Stimulated activated CD8-positive, alpha-beta memory T cell treated with anti-CD3 and anti-CD28 coated beads, Interleukin-15, amount 100 ng/mL, for 24 hours (primary cell): ENCODE results near the gene ERO1B.

Source experiments
- DNase-seq: peaks from one replicate; pipeline ENCODE4 v3.0.0-alpha.2; 2020; ENCODE audit warnings: low read depth

ERO1B gene

GRCh38 chr1:236297161-236297560, 15.4 kb upstream of the ERO1B start:
- DNase-seq: no peak

DNA sequence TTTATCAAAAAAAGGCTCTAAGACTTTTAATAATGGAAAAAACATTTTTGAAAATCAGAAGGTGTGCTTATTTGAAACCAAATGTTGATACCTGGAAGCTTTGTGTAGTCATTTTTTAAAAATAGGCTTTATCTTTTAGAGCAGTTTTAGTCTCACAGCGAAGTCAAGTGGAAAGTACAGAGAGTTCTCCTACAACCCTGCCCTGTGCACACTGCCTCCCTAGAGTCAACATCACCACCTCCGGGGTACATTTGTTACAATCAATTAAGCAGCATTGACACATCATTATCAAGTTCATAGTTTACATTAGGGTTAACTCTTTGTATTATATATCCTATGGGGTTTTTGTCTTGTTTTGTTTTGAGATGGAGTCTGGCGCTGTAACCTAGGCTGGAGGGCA, 10.7 kb upstream of the ERO1B start:
- no peak for DNase-seq

- no peak for DNase-seq
Measured at GRCh38 chr1:236289492-236290131, 7.9 kb upstream of the ERO1B start.

GRCh38 chr1:236288620-236288976, 6.8 kb upstream of the ERO1B start:
- DNase-seq: no peak

GRCh38 chr1:236287757-236288619, 6.2 kb upstream of the ERO1B start:
- no peak for DNase-seq

DNA sequence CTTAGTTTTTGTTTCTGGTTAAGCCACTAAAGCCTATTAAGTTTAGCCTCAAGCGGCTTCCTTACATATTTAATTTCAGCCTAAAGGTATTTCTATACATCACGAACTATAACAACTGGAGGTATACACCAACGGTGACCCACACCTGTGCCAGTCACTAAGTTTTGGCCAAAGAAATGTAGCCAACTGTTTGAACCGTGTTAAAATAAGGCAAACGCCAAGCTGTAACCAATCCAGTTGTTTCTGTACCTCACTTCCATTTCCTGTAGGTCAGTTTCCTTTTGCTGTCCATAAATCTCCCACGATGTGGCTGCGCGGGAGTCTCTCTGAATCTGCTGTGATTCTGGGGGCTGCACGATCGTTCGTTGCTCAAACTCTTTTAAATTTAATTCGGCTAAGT, 5.6 kb upstream of the ERO1B start:
- no peak for DNase-seq

- DNase-seq: no peak
Measured at GRCh38 chr1:236284291-236284721, 2.5 kb upstream of the ERO1B start.

DNA sequence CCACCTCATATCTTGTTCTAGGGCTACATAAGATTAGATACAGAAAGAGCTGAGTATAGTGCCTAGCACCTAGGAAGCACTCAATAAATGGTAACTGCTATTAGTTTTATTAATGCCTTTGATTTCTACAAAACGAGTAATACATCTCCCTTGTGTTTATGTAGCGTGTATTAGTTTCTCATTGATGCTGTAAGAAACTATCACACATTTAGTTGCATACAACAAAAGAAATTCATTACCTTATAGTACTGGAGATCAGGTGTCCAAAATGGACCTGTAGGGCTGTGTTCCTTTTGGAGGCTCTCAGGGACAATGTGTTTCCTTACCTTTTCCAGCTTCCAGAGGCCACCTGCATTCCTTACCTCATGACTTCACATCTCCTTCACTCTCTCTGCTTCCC, 961 bp upstream of the ERO1B start:
- no peak for DNase-seq

GRCh38 chr1:236282425-236282716, 613 bp upstream of the ERO1B start:
- no peak for DNase-seq

DNA sequence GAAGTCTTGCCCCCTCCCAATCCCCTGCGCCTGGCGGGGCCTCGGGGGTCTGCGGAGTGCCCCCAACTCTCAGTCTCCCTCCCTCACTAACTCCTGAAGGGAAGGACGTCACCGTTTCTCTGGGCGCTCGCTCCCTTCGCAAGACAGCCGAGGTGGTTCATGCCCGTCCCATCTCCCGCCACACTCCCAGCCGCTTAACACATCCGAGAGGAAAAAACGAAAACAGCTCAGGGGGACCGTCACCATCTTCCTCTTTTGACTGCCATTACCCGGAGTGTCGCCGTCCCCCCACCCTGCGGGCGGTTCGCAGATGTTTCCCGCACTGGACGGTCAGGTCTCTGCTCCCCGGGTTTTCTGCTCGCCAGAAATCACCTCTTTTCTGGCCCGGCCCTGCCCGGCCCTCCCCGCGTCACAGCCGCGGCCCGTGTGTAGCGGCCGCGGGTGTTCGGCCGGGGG, 532 bp downstream of the ERO1B start:
- DNase-seq: no peak

GRCh38 chr1:236280438-236281197, 1.1 kb downstream of the ERO1B start:
- no peak for DNase-seq

DNA sequence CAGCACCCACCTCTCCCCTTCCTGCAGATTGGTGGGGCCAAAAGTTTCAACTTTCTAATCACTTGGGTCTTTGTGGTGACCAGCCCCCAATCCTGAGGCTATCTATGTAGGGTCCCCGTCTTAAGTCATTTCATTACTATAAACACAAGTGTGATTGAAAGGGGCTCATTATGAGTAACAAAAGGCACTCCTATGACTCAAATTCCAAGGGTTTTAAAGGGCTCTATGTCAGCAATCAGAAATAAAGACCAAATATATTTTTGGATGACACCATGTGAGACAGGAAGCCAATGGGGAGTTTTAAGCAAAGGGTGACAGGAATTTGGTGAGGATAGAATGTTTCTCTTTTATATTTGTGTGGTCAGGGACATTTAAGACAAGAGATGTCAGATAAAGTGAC, 6.2 kb downstream of the ERO1B start:
- DNase-seq: no peak

- no peak for DNase-seq
Measured at GRCh38 chr1:236275061-236275460, 6.7 kb downstream of the ERO1B start.

- no peak for DNase-seq
Measured at GRCh38 chr1:236273358-236273757, 8.4 kb downstream of the ERO1B start.

- DNase-seq: no peak
Measured at GRCh38 chr1:236269439-236269838, 12.3 kb downstream of the ERO1B start.

DNA sequence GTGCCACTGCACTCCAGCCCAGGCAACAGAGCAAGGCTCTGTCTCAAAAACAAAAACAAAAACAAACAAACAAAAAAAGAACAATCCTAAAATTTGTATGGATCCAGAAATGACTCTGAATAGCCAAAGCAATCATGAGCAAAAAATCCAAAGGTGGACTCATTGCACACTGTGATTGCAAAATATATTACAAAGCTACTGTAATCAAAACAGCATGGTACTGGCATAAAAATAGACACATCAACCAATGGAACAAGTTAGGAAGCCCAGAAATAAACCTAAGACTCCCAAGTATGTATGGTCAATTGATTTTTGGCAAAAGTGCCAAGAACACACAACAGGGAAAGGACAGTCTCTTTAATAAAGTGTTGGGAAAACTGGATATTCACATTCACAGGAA, 19.9 kb downstream of the ERO1B start:
- no peak for DNase-seq

GRCh38 chr1:236261033-236261432, 20.7 kb downstream of the ERO1B start:
- no peak for DNase-seq

DNA sequence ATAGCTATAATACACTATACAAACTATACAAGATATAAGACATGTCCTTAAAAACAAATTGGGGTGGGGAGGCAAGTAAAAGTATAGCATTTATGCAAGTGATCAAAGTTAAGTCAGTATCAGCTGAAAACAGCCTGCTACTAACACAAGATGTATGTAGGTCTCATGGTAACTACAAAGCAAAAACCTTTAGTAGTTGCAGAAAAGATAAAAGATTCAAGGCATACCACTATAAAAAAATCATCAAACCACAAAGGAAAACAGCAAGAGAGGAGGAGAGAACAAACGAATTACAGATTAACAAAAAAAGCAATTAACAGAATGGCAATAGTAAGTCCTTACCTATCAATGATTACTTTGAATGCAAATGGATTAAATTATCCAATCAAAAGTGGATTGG, 22.7 kb downstream of the ERO1B start:
- no peak for DNase-seq

GRCh38 chr1:236258114-236258622, 23.6 kb downstream of the ERO1B start:
- DNase-seq: no peak

- no peak for DNase-seq
Measured at GRCh38 chr1:236257216-236257615, 24.5 kb downstream of the ERO1B start.

DNA sequence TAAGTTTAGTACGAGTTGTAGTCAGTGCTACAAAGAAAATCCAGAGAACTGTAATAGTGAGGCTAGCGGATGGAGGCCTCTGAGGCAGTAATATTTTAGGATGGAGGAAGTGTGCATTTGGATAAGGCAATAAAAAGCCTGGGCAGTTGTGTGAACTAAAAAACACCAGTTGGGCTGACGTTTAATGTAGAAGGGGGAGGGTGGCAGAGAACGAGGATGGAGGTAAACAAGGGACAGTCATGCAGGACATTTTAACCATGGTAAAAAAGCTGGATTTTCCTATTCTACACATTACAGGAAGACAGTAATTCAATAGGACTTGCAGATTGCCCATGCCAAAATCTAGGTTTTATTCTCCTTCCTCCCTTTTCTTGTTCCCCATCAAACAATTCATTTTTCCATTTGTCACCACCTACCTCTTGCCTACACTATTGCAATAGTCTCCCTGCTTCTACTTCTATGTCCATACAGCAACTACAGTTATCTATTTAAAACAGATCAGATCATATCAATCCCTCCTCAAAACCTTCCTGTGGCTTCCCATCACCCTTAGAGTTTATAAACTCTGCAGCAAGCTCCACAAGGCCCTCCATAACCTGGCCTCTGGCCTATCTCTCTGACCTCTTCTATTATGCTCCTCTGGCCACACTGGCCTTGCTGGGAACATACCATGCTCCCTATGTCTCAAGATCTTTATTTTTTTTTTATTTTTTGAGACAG, 27.7 kb downstream of the ERO1B start:
- no peak for DNase-seq

DNA sequence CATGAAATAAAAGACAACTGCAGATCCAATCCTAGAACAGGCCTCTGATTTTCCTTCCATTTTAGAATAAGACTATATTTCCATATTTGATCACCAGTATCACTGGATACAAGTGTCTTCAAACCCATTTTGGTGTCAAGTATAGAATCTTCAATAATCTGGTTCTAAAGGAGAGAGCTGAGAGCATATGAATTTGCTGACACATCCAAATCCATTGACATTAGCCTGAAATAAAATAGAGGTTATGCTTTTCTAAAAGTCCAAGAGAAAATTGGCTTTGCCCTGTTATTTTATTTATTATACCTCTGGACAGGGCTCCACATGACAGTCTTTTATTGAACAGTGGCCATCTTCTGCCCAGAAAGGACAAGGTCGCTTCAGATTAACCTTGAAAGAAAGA, 28.6 kb downstream of the ERO1B start:
- DNase-seq: no peak
